ENCODE data around the gene CD2AP.
"Not testable (repeated sequence)": the region's sequence is repeated elsewhere in the genome, so short reads cannot be mapped to it uniquely, and the experiment has no call there.

The CD2AP gene

GRCh38 chr6:47465117-47465516 is 12.5 kb upstream of the CD2AP start:
- DNase-seq: no peak

GRCh38 chr6:47471911-47472310 is 5.7 kb upstream of the CD2AP start:
- DNase-seq: no peak

GRCh38 chr6:47473791-47474346 is 3.7 kb upstream of the CD2AP start:
- DNase-seq: no peak

- DNase-seq: no peak
These were observed 2.2 kb upstream of the CD2AP start for GRCh38 chr6:47475319-47475816.

- DNase-seq: no peak
These were observed 650 bp upstream of the CD2AP start for GRCh38 chr6:47476781-47477496.

GRCh38 chr6:47478233-47479139 is 897 bp downstream of the CD2AP start:
- no peak for DNase-seq

- no peak for DNase-seq
These were observed 1.5 kb downstream of the CD2AP start for GRCh38 chr6:47479140-47479508.

- DNase-seq: no peak
These were observed 2.3 kb downstream of the CD2AP start for GRCh38 chr6:47479874-47480273.

- not testable (repeated sequence) for DNase-seq
These were observed 3.6 kb downstream of the CD2AP start for GRCh38 chr6:47481213-47481612.

- no peak for DNase-seq
These were observed 4.2 kb downstream of the CD2AP start for GRCh38 chr6:47481806-47482205.

GRCh38 chr6:47483516-47483852 is 5.9 kb downstream of the CD2AP start:
- DNase-seq: no peak

GRCh38 chr6:47483853-47484546 is 6.4 kb downstream of the CD2AP start:
- DNase-seq: no peak

GRCh38 chr6:47484616-47485015 is 7.0 kb downstream of the CD2AP start:
- DNase-seq: no peak

GRCh38 chr6:47485083-47485482 is 7.5 kb downstream of the CD2AP start:
- no peak for DNase-seq

GRCh38 chr6:47485491-47486135 is 8.0 kb downstream of the CD2AP start:
- no peak for DNase-seq

GRCh38 chr6:47489995-47490394 is 12.4 kb downstream of the CD2AP start:
- no peak for DNase-seq

- DNase-seq: no peak
These were observed 13.1 kb downstream of the CD2AP start for GRCh38 chr6:47490676-47491075.

GRCh38 chr6:47492355-47492754 is 14.8 kb downstream of the CD2AP start:
- DNase-seq: no peak

GRCh38 chr6:47495207-47495606 is 17.6 kb downstream of the CD2AP start:
- DNase-seq: no peak

GRCh38 chr6:47495954-47496545 is 18.5 kb downstream of the CD2AP start:
- no peak for DNase-seq

GRCh38 chr6:47496935-47497579 is 19.5 kb downstream of the CD2AP start:
- DNase-seq: no peak

GRCh38 chr6:47502920-47503319 is 25.3 kb downstream of the CD2AP start:
- DNase-seq: no peak

Measured in amniotic stem cell (primary cell).